Activated CD4-positive, alpha-beta T cell treated with anti-CD3 and anti-CD28 coated beads for 36 hours (primary cell): Measurements from ENCODE around the gene SLAIN2. TPM values are rescaled to one million over a fixed set of nuclear protein-coding genes. Genes with fewer than 3 reads are reported as not detected.

Experiments
- ATAC-seq: fragments of 200-7000 bp; cut with Tn5 transposase; one replicate; pipeline ENCODE4 v1.10.0; 2021; ENCODE audit warnings: mild to moderate bottlenecking, moderate library complexity
- CTCF ChIA-PET: fragments of 350-600 bp; sonication (Branson Sonifier 250); formaldehyde crosslinking; loops from one replicate; lab custom pipeline; 2021; ENCODE audit warnings: antibody characterized with exemption; lab: Charles Lee
- POLR2A ChIA-PET: fragments of 350-600 bp; sonication (Branson Sonifier 250); formaldehyde crosslinking; loops from one replicate; lab custom pipeline; 2021; ENCODE audit warnings: antibody characterized with exemption, inconsistent platforms; lab: Charles Lee
- DNase-seq: peaks from one replicate; pipeline ENCODE4 v3.0.0-alpha.2; 2020
- H3K27ac Mint-ChIP-seq: one replicate; pipeline ENCODE4 v1.8.0; 2021; ENCODE audit warnings: mixed read lengths
- H3K27me3 Mint-ChIP-seq: one replicate; pipeline ENCODE4 v1.8.0; 2021; ENCODE audit warnings: mixed read lengths
- H3K36me3 Mint-ChIP-seq: one replicate; pipeline ENCODE4 v1.8.0; 2021; ENCODE audit warnings: low read depth, mixed read lengths
- H3K4me1 Mint-ChIP-seq: one replicate; pipeline ENCODE4 v1.8.0; 2021; ENCODE audit warnings: mixed read lengths
- H3K4me3 Mint-ChIP-seq: one replicate; pipeline ENCODE4 v1.8.0; 2021; ENCODE audit warnings: mild to moderate bottlenecking, moderate library complexity, mixed read lengths
- H3K9me3 Mint-ChIP-seq: one replicate; pipeline ENCODE4 v1.8.0; 2021; ENCODE audit warnings: low read depth, mixed read lengths
- intact Hi-C, 2 experiments: fragments of 100-400 bp; cut with DNase I in 1 of 2; cut with micrococcal nuclease in 1 of 2; formaldehyde crosslinking; loops; one replicate each; pipeline versions ENCODE4 v1.14.2 to v1.15.1; 2022 to 2024; cut with DNase I, micrococcal nuclease
- total RNA-seq, 2 experiments: library from RNA; stranded (reverse); gene quantifications; one replicate each; pipeline ENCODE4 v1.2.3, GENCODE V29; 2021

Gene SLAIN2
- total RNA-seq, 2 experiments from 2014 or later = 55.7 to 140 TPM

DNA sequence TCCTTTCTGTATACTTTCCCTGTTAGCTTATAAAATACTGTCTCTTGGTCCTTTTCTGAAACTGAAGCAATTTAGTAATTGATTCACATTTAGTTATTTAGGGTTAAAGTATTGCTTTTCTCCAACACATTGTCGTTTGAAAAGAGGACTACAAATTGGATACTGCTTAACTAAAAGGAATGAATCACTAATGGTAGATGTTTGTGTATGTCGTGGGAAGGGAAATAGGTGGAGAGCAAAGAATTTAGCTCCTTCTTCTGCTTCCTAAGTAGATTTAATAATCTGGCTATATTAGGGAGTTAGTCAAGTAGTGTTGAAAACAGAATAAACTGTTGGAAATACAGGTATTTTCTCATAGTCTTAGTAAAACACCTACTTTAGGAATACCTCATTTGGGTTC lies 27.9 kb downstream of the SLAIN2 start:
- peaks cover 9% of the 10 kb centered on the region for H3K36me3 Mint-ChIP-seq
- no peak overlapping the region for H3K27ac Mint-ChIP-seq
- H3K9me3 Mint-ChIP-seq = no peaks in the 10 kb centered on the region

DNA sequence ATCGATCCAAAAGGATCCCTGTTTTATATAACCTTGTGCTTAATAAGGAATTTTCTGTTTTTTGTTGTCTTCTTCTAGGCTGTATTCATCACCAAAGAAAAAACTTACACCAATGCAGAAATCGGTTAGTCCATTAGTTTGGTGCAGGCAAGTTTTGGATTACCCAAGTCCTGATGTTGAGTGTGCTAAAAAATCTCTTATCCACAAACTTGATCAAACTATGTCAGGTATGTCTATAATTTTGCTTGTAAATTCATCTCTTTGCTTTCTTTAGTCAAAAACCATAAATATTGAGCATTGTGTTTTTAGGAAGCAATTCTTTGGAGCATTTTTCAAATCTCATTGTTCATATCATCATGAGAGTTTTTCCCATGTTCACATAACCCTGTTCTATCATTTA lies 28.4 kb downstream of the SLAIN2 start:
- ATAC-seq (no peak), DNase-seq (no peak)
- Mint-ChIP-seq H3K27ac (no peak overlapping the region), H3K4me1 (peaks cover 47% of the 10 kb centered on the region), H3K9me3 (no peaks in the 10 kb centered on the region), H3K4me3 (no peak overlapping the region), H3K36me3 (peaks cover 12% of the 10 kb centered on the region), H3K27me3 (no peaks in the 10 kb centered on the region)
- POLR2A ChIA-PET = no interaction called here
- intact Hi-C loops = no loop called here
- CTCF ChIA-PET = interaction anchor here (1.3 to 2.5 kb wide), 2 partner anchors 16 to 28 kb away, joined by 4 to 6 read pairs; no protein-coding TSS in a partner anchor

More for the DNA sequence above, 27.9 kb downstream of the SLAIN2 start:
- intact Hi-C loops = no loop called here
- H3K27me3 Mint-ChIP-seq = no peaks in the 10 kb centered on the region
- H3K4me3 Mint-ChIP-seq = no peak overlapping the region
- DNase-seq = no peak
- peaks cover 47% of the 10 kb centered on the region for H3K4me1 Mint-ChIP-seq
- no peak for ATAC-seq
- CTCF ChIA-PET = interaction anchor here (2.5 kb wide), 1 partner anchor 15 kb away, joined by 6 read pairs; no protein-coding TSS in a partner anchor
- POLR2A ChIA-PET = no interaction called here

DNA sequence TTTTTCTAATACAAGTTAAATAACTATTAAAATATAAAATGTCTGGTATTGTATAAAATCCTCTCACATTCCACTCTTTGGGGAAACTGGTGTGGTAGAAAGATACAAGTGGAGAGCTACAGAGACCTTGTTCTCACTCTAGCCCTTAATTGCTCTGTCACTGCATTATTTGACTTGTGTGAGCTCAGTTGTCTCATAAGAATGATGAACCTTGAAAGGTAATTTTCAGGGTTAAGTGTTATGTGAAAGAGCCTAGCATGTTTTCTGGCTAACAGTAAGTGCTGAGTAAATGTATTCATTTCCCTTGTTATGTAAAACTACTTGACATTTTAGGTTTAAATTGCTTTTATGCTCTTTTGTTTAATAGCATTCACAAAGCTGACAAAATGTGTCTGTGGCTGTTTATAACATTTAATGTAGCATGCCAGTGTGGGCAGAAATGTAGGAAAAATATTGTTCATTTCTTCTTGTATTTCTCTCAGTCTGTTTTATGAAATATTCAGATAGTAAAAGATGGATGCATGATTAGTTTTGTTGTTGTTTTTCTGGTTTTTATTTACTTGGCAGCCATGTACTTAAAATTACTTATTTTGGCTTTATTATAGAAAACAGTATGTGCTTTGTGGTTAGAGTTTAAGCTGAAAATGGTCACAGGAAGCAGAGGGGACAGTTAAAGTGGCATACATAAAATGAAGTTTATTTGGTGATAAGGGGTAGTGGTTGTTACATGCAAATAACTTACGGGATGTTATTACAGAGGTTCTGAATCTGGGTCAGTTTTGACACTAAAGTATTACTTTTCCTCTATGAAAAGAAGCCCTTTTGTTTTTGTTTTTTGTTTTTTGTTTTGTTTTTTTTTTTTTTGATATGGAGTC lies 29.2 kb downstream of the SLAIN2 start:
- DNase-seq = no peak
- Mint-ChIP-seq H3K4me3 (no peak overlapping the region), H3K4me1 (peaks cover 47% of the 10 kb centered on the region), H3K27ac (peak overlapping the region; percentile 53), H3K9me3 (no peaks in the 10 kb centered on the region), H3K27me3 (no peaks in the 10 kb centered on the region), H3K36me3 (peaks cover 12% of the 10 kb centered on the region)
- intact Hi-C loops = no loop called here
- no peak for ATAC-seq
- ChIA-PET CTCF (interaction anchor here (0.7 to 2.5 kb wide), 3 partner anchors 16 to 134 kb away, joined by 3 to 6 read pairs (median 4); no protein-coding TSS in a partner anchor), POLR2A (no interaction called here)

DNA sequence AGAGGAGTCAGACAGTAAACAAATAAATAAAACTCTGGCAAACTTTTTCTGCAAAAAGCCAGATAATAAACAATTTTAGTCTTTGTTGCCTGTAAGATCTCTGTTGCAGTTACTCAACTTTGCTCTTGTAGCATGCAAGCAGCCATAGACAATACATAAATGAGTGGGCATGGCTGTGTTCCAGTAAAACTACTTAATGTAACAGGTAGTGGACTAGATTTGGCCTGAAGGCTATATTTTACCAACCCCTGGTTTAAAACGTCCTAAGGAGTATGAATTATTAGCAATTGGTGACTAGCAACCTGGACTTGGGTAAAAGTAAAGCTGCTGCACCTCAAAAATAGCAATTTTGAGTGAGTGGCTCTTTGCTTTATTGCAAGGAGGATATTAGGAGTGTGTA lies 30.9 kb downstream of the SLAIN2 start:
- no peaks in the 10 kb centered on the region for H3K27me3 Mint-ChIP-seq
- DNase-seq = no peak
- no peak overlapping the region for H3K27ac Mint-ChIP-seq
- ATAC-seq = no peak
- H3K4me1 Mint-ChIP-seq = peaks cover 34% of the 10 kb centered on the region
- CTCF ChIA-PET = interaction anchor here (0.6 to 1.5 kb wide), 3 partner anchors 28 to 130 kb away, joined by 3 to 4 read pairs (median 4); no protein-coding TSS in a partner anchor
- H3K9me3 Mint-ChIP-seq = no peaks in the 10 kb centered on the region
- peaks cover 12% of the 10 kb centered on the region for H3K36me3 Mint-ChIP-seq
- no peak overlapping the region for H3K4me3 Mint-ChIP-seq
- POLR2A ChIA-PET = no interaction called here
- intact Hi-C loops = no loop called here

DNA sequence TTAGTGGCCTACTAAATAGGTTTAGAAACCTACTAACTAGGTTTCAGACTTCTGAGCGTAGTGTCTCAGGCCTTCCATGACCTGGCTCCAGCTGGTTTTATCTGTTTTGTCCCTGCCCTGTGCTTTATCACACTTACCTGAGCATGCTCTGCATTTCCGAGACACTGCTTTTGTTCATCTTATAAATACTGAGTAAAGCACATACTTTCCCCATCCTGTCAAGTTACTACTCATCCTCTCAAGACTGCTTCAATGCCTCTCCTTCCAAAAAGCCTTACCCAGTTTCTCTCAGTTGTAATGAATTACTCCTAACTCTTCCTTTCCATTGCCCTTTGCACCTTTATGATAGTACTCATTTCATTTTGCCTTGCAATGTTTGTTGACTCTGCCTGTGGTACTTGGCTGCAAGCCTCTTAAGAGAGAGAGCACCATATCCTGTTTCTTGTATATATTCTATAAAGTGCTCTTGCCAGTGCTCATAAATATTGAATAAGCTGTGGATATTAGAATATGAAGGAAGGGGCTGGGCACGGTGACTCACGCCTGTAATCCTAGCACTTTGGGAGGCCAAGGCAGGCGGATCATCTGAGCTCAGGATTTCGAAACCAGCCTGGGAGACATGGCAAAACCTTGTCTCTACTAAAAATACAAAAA lies 34.4 kb downstream of the SLAIN2 start:
- H3K36me3 Mint-ChIP-seq = peaks cover 9% of the 10 kb centered on the region
- no peak overlapping the region for H3K4me3 Mint-ChIP-seq
- H3K9me3 Mint-ChIP-seq = no peaks in the 10 kb centered on the region
- POLR2A ChIA-PET = no interaction called here
- no peak for ATAC-seq
- CTCF ChIA-PET = interaction anchor here (0.7 kb wide), 1 partner anchor 11 kb away, joined by 4 read pairs; no protein-coding TSS in a partner anchor
- H3K4me1 Mint-ChIP-seq = peaks cover 7% of the 10 kb centered on the region
- intact Hi-C loops = no loop called here
- H3K27me3 Mint-ChIP-seq = no peaks in the 10 kb centered on the region
- H3K27ac Mint-ChIP-seq = no peak overlapping the region
- DNase-seq = no peak

DNA sequence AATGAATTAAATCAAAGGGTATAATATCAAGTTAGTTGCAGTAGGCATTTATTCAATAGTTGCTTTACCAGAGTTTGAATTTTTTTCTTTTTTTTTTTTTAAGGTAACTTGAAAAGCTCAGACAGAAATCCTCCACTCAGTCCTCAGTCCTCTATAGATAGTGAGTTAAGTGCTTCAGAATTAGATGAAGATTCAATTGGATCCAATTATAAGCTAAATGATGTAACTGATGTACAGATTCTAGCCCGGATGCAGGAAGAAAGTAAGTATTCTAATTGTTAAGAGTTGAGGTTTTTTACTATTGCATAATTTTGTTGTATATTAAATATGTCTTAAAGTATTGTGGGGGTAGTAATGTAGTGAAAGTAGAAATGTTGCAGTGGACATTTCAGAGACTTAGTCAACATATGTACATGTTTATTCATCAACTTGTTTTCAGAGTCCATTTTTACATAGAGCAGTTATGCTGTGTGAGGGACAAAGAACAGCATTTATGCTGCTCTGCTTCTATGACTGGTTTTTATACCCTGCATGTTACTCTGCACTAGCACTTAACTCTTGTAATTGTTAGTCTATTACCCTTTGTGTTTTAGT lies 38.4 kb downstream of the SLAIN2 start:
- no peak for DNase-seq
- Mint-ChIP-seq H3K4me3 (no peak overlapping the region), H3K9me3 (no peaks in the 10 kb centered on the region), H3K27me3 (no peaks in the 10 kb centered on the region), H3K4me1 (peaks cover 2% of the 10 kb centered on the region), H3K36me3 (peaks cover 13% of the 10 kb centered on the region), H3K27ac (no peak overlapping the region)
- POLR2A ChIA-PET = no interaction called here
- no peak for ATAC-seq
- CTCF ChIA-PET = interaction anchor here (1.2 kb wide), 1 partner anchor 12 kb away, joined by 3 read pairs; no protein-coding TSS in a partner anchor
- intact Hi-C loops = no loop called here

DNA sequence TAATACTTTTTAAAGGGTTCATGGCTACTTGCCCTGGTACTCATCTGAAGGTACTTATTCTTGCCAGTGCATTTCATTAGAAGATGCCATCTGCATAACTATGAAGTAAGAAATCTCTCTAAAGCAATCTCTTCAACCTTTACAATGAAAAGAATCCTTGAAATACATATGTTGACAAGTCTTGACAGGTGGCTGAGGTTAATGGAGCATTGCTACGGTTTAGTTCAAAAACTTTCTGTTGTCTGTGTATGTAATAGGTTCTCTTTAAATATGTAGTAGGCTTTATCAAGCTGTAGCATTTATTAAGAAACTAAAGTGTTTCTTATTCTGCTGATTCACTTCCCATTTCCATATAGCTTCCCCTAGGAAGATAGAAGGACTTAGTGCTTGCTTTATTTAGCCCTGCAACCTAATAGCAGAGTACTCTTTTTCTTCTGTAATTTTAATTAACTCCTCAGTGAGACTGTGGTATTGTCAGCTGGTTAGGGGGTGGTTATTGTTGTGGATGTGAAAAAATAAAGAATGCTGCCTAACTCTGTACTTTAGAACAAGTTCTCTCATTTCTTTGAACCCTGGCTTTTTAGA lies 39.3 kb downstream of the SLAIN2 start:
- ChIA-PET CTCF (interaction anchor here (0.9 to 1.2 kb wide), 2 partner anchors 10 to 105 kb away, joined by 3 read pairs; no protein-coding TSS in a partner anchor), POLR2A (no interaction called here)
- H3K36me3 Mint-ChIP-seq = peaks cover 16% of the 10 kb centered on the region
- intact Hi-C loops = no loop called here
- no peaks in the 10 kb centered on the region for H3K27me3 Mint-ChIP-seq
- peaks cover 2% of the 10 kb centered on the region for H3K4me1 Mint-ChIP-seq
- H3K9me3 Mint-ChIP-seq = no peaks in the 10 kb centered on the region
- no peak overlapping the region for H3K27ac Mint-ChIP-seq
- ATAC-seq (no peak), DNase-seq (no peak)
- no peak overlapping the region for H3K4me3 Mint-ChIP-seq

DNA sequence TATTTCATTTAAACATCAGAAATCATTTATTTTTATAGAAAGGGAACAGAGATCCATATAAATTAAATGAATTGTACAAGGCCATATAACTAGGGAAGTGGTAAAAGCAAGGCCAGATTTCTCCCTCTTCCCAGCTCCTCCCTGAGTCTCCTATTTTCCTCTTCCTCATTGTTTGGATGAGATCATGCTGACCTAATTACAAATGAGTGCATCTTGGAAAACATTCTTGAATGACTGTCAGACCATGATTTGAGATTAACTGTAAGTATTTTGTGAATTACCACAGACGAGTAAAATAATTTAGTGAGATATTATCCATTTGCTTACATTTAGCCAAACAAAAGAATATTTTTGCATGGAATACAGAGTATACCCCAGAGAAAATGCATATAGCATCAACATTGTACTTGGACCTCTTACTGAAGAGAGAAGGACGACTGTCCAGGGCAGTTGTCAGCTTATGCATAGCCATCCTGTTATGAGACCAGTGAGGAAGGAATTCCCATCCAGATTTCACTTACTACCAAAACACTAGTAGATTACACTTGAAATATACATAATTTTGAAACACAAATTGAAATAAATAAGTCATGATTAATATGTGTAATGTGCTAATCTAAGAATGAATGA lies 47.3 kb downstream of the SLAIN2 start:
- CTCF ChIA-PET = no interaction called here
- DNase-seq (no peak), ATAC-seq (no peak)
- POLR2A ChIA-PET = no interaction called here
- no peak overlapping the region for H3K4me3 Mint-ChIP-seq
- H3K27me3 Mint-ChIP-seq = no peaks in the 10 kb centered on the region
- H3K4me1 Mint-ChIP-seq = no peaks in the 10 kb centered on the region
- intact Hi-C loops = no loop called here
- H3K9me3 Mint-ChIP-seq = no peaks in the 10 kb centered on the region
- H3K36me3 Mint-ChIP-seq = peaks cover 25% of the 10 kb centered on the region
- no peak overlapping the region for H3K27ac Mint-ChIP-seq

DNA sequence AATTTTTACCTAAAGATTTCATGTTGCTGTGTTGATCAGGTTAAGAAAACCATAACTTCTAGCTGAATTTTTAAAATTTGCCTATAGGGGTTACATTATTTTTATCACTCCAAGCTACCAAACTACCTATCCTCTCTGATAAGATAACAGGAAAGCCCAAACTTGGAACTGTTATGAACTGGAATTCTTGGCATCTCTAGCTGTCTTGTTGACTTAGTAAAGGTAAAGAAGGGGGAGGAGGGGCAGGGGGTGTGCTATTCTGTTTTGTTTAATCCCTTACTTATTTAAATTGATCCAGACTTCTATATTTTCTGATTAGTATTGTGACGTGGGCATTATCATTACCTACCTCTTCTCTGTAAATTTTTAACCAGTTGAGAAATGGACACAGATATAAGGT lies 54.7 kb downstream of the SLAIN2 start:
- ATAC-seq (no peak), DNase-seq (no peak)
- peaks cover 44% of the 10 kb centered on the region for H3K36me3 Mint-ChIP-seq
- no peaks in the 10 kb centered on the region for H3K27me3 Mint-ChIP-seq
- peaks cover 13% of the 10 kb centered on the region for H3K4me1 Mint-ChIP-seq
- H3K9me3 Mint-ChIP-seq = no peaks in the 10 kb centered on the region
- intact Hi-C loops = no loop called here
- CTCF ChIA-PET = interaction anchor here (0.9 kb wide), 1 partner anchor 10 kb away, joined by 3 read pairs; no protein-coding TSS in a partner anchor
- H3K4me3 Mint-ChIP-seq = no peak overlapping the region
- H3K27ac Mint-ChIP-seq = no peak overlapping the region
- POLR2A ChIA-PET = no interaction called here

DNA sequence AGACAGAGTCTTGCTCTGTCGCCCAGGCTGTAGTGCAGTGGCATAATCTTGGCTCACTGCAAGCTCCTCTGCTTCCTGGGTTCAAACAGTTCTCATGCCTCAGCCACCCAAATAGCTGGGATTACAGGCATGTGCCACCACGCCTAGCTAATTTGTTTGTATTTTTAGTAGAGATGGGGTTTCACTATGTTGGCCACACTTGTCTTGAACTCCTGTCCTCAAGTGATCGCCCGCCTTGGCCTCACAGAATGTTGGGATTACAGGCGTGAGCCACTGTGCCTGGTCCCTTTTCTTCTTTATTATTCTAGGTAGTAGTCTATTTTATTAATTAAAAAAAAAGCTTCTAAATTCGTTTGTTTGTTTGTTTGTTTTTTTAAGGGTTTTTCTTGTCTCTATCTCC lies 59.1 kb downstream of the SLAIN2 start:
- H3K4me1 Mint-ChIP-seq = peaks cover 35% of the 10 kb centered on the region
- H3K27me3 Mint-ChIP-seq = no peaks in the 10 kb centered on the region
- no peak overlapping the region for H3K27ac Mint-ChIP-seq
- H3K9me3 Mint-ChIP-seq = no peaks in the 10 kb centered on the region
- ChIA-PET POLR2A (interaction anchor here (0.6 kb wide), 1 partner anchor 14 kb away, joined by 3 read pairs; no protein-coding TSS in a partner anchor), CTCF (interaction anchor here (1.4 kb wide), 1 partner anchor 96 kb away, joined by 5 read pairs; no protein-coding TSS in a partner anchor)
- no peak for ATAC-seq
- peaks cover 48% of the 10 kb centered on the region for H3K36me3 Mint-ChIP-seq
- H3K4me3 Mint-ChIP-seq = no peak overlapping the region
- DNase-seq = no peak
- intact Hi-C loops = no loop called here
